NCI-H774 (cell line): ENCODE results near the gene TJP2.
A peak's percentile ranks its signal among the peaks of the same experiment; 100 is the strongest.
"Not testable (repeated sequence)": the region's sequence is repeated elsewhere in the genome, so short reads cannot be mapped to it uniquely, and the experiment has no call there.

Experiments used
- DNase-seq: peaks from one replicate; lab custom pipeline; 2025; lab: John Stamatoyannopoulos, UW

TJP2 gene

GRCh38 chr9:69158471-69158870, 15.6 kb upstream of the TJP2 start:
- DNase-seq, result no peak

GRCh38 chr9:69164573-69164972, 9.5 kb upstream of the TJP2 start:
- not testable (repeated sequence) for DNase-seq

DNA sequence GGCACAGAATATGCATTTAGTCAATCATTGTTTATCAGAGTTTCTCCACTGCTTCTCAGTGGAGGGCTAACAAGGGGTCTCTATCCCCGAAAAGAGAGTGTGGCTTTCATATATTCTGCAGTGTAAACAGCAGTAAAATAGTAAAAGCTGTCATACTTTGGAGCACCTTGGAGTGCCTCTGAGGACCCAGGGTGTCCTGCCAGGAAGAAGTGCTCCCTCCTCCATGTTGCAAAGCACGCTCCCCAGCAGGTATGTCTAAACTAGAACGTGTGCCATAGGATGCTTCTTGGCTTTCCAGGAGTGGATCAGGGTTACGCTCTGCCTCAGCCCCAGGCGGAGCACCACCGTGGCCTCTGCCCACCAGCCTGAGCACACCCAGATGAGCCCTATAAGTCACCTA, 8.5 kb upstream of the TJP2 start:
- no peak for DNase-seq

DNA sequence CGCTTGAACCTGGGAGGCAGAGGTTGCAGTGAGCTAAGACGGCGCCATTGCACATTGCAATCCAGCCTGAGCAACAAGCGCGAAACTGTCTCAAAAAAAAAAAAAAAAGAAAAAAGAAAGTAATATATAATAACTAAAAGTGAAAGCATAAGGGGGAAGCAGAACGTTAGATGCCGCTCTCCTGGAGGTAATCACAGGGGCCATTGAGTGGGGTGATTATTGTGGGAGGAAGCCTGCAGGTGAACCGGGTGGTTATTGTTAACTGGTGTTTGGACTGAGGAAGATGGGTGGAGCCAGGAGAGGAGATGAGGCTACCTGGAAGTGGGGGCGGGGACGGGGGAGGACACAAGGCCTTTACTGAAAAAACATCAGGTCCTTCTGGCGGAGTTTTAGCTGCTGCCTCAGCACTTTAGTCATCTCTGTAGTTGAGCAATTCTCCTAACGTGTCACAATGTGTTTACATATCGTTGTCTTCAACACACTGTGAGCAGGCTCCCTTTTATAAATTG, 5.3 kb upstream of the TJP2 start:
- peak; percentile 28 for DNase-seq

- no peak for DNase-seq
Measured at GRCh38 chr9:69170231-69170630, 3.8 kb upstream of the TJP2 start.

GRCh38 chr9:69171049-69171448, 3.0 kb upstream of the TJP2 start:
- no peak for DNase-seq

DNA sequence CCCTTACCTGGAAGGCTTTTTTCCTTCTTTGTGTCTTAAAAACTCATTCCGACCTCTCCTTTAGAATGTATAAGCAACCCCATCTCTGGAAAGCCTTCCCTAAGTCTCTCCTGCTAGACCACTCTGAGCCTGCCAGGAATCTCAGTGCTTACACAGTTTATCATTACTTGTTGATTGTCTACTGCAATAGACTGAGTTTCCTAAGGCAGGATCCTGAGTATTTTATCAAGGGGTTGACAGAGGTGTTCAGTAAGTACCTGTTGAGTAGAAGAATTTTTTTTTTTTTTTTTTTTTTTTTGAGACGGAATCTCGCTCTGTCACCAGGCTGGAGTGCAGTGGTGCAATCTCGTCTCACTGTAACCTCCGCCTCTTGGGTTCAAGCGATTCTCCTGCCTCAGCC, 2.6 kb upstream of the TJP2 start:
- DNase-seq, result no peak

DNA sequence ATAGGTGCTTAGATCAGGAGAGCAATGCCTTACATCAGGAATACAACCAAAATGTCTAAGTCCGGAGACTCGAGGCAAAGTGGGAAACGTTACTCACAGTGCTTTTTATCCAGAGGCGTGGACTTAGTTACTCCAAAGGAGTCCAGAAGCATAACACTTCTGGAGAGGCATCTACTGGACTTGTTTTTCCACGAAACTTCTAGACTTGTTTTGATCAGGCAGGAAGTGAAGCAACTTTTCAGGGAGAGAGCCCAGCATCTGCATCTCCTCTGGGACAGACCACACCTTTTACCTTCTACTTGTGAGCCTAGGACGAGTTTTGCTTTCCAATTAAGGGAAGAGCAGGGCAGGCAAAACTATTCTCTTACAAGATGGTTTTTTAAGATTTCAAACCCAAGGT, 1.2 kb upstream of the TJP2 start:
- no peak for DNase-seq

GRCh38 chr9:69173497-69173890, 583 bp upstream of the TJP2 start:
- DNase-seq, result no peak

- DNase-seq, result no peak
Measured at GRCh38 chr9:69174616-69175463, 763 bp downstream of the TJP2 start.

GRCh38 chr9:69175486-69175885, 1.4 kb downstream of the TJP2 start:
- no peak for DNase-seq

DNA sequence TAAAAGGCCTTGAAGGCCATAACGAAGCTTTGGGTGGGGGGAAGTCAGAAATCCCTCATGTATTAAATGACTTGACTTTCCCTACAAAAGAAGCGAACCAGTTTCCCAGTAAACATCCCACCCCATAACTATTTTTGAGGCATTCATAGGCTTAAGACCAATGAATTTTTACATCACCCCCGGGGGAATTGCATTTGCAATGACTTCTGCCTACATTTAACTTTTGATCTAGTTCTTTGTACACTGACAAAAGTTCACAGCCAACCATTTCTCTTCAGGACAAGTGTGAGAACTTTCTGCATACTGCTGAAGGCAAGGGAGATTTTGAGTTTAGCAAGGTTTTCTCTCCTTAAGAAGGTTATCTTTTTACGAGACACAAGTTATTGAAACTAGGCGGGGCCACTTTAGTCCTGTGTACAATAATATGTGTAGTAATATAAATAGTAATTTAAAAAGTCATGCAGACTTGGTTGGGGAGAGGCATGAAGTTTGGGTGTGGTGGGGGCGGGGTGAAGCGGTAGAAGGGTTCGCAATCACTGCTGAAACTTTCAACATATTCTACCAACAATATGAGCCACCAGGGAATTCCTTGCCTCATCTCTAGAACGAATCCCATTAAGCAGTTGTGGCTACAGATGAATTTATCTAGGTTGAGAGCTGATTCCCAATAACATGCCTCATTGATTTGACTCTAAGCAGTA, 2.5 kb downstream of the TJP2 start:
- DNase-seq, result no peak

DNA sequence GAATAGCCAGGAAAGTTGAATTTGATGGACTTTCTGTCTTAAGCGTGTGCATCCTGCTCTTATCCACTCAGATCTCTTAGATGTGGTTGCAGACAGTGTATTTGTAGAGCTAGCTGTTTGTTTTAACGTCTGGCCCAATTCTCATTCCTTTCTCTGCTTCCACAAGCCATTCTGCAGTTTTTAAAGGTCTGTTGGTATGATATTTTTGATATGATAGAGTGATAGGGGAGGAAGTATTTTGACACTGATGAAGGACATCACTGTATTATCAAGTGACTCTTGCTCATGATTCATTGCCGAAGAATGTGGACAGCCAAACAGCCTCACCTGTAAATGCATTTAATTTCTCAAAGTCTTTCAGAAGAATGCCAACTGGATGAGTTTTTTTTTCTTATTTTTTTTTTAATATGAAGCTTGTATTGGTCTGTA, 4.5 kb downstream of the TJP2 start:
- no peak for DNase-seq

GRCh38 chr9:69179037-69179436, 5.0 kb downstream of the TJP2 start:
- no peak for DNase-seq

DNA sequence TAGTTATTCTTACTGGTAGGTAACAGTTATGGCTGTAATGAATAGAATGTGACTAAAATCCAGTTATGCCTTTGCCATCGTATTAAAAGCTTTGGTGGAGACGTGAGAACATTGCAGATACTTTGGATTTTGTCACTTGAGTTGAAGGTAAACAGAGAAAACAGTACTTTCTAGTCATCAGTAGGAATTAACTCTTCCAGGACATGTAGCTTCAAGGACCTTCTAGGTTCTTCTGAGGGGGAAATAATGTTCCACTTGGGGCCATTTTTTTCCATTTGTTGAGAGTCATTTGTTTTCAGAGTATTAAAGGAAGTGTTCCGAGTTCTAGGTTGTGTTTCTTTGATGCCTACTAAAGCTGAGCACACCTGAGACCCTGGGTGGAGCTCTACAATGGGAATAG, 6.1 kb downstream of the TJP2 start:
- DNase-seq, result no peak

GRCh38 chr9:69180670-69181069, 6.6 kb downstream of the TJP2 start:
- DNase-seq, result no peak

GRCh38 chr9:69181908-69182353, 7.9 kb downstream of the TJP2 start:
- no peak for DNase-seq

- DNase-seq, result no peak
Measured at GRCh38 chr9:69184266-69184665, 10.2 kb downstream of the TJP2 start.

GRCh38 chr9:69186841-69187611, 12.9 kb downstream of the TJP2 start:
- no peak for DNase-seq

DNA sequence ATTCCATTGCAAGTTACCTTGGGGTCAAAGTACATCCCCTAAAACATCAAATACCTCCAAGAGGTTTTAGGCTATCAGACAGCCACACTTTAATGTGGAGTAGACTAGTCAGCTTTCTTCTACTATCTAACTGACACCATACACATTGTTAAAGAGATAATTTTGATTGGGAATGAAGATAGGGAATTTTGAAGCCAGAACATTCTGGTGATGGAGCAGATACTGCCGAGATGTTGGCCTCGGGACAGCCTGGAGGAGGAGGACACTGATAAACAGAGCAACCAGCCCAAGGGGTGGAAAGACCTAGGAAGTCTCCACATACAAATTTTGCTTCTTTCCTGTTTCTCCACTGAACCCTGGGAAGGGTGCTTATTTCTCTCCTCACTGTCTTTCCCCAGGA, 14.9 kb downstream of the TJP2 start:
- DNase-seq, result no peak

- DNase-seq, result no peak
Measured at GRCh38 chr9:69190086-69190862, 16.2 kb downstream of the TJP2 start.

DNA sequence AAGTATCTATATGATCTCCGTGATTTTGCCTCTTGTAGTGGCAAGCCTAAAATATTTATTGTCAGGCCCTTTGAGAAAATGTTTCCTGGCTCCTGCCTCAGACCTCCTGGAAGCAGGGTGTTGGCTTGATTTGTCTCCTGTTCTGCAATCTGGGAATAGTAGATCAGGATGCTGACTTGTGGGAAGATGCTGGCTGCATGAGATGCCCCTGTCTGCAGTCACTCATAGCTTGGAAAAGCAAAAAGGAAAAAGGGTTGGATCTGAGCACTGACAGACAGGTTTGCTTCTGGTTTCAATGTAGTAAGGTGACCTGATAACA, 16.7 kb downstream of the TJP2 start:
- no peak for DNase-seq
